ENCODE measurements around the gene ZNF684.

GRCh38 chr1:40593449-40594186, 62.2 kb downstream of the ZNF684 start:
- TF ChIP-seq CTCF (IDR thresholded peaks at IDR 0.05 in 2 of 3, conservative IDR thresholded peaks at IDR 0.05 in 1 of 3; ENCODE audit: insufficient read depth in 2 of 3, low read depth in 1 of 3, low read length in 3 of 3) (no peak), NR3C1 (CRISPR knock-in tag; IDR thresholded peaks at IDR 0.05) (no peak), MAZ (CRISPR knock-in tag; conservative IDR thresholded peaks at IDR 0.05 in 1 of 2, IDR thresholded peaks at IDR 0.05 in 1 of 2) (no peak), SMC3 (conservative IDR thresholded peaks at IDR 0.05; ENCODE audit: insufficient read depth, low read depth, low read length) (no peak), XRCC3 (IDR thresholded peaks at IDR 0.05) (no peak), YY1 (IDR thresholded peaks at IDR 0.05; ENCODE audit: borderline replicate concordance in 1 of 3, control insufficient read depth in 1 of 3, extremely low read depth in 1 of 3, insufficient read depth in 3 of 3, insufficient read length in 1 of 3, insufficient replicate concordance in 2 of 3, low read depth in 1 of 3, low read length in 2 of 3) (no peak), HMG20A (CRISPR knock-in tag; conservative IDR thresholded peaks at IDR 0.05) (no peak), JUND (IDR thresholded peaks at IDR 0.05; ENCODE audit: borderline replicate concordance, low read depth, low read length) (no peak), JUND (tag; IDR thresholded peaks at IDR 0.05; ENCODE audit: borderline replicate concordance, low read depth, low read length) (no peak), NCOA1 (IDR thresholded peaks at IDR 0.05; ENCODE audit: low read depth) (no peak), THAP7 (CRISPR knock-in tag; IDR thresholded peaks at IDR 0.05) (no peak), TEAD1 (CRISPR knock-in tag; IDR thresholded peaks at IDR 0.05) (no peak)

Measured in K562 (cell line).